Bronchial smooth muscle cell (primary cell): ENCODE measurements around the gene C6orf120. TPM values are rescaled to one million over a fixed set of nuclear protein-coding genes. Genes with fewer than 3 reads are reported as not detected.

Source experiments
- total RNA-seq: library from RNA; depleted of rRNA; stranded (reverse); fragments of >200 nt; gene quantifications from 2 replicates; pipeline ENCODE4 v1.2.1, GENCODE V29; 2014

C6orf120 gene
- total RNA-seq, result 35.8 and 36.4 TPM in 2 replicates

DNA sequence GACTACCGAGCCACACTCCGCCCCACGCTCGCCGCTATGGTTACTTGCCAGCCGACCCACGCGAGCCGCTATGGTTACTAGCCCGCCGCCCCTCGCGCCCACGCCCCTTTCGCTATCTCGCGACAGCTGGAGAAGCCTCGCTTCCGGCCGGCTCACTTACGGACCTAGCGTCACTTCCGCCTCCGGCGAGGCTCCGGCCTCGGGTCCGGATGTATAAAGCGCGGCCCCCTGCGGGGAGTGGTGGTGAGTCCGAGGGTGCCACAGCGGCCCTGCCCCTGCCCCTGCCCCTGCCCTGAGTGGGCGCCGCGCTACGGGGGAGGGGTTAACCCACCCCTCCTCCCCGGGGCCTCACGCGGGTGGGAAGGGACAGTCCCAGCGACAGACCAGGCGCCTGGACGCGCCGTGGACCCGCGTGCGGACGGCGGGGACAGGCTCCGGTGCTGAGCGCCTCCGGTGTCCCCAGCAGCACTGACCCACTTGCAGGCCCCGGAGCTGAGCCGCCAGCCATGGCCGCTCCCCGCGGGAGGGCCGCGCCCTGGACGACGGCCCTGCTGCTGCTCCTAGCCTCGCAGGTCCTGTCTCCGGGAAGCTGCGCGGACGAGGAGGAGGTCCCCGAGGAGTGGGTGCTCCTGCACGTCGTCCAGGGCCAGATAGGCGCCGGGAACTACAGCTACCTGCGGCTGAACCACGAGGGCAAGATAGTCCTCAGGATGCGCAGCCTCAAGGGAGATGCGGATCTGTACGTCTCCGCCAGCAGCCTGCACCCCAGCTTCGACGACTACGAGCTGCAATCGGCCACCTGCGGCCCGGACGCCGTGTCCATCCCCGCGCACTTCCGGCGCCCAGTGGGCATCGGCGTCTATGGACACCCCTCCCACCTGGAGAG, at the start of gene C6orf120, which contains the start of gene WDR27:
Gene C6orf120, plus strand, starts transcription at position 173 of the 886 bp plus-strand sequence. Its CDS starts 334 bp downstream, at position 507.
Gene WDR27, minus strand, starts transcription at position 76 of the 886 bp plus-strand sequence. CDS start 13,024 bp downstream, outside the sequence.

DNA sequence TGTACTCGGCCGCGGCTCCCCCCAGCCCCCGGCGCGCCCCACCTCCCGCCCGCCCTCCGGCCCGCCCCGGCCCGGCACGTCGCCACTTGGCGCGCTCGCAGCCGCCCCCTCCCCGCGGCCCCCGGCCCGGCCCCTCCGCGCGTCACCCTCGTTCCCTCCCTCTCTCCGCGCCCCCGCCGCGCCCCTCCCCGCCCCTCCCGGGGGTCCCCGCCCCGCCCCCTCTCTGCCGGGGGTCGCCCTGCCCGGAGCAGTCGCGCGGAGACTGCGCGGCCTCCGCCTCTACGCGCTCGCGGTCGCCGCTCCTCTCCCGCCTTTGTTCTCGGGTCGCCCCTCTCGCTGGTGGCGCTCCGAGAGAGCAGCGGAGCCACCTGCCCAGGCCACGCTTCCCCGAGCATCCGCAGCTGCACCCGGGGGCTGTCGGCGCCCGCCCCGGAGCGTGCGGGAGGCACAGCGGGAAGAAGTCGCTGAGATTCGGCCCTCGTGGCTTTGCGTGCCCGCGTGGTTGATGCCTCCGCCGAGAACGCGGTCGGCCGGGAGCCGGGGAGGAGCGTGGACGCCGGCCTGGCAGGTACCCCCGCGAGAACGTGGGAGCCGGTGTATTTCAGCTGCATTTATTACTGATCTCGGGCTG, 22.7 kb downstream of the C6orf120 start, which contains the start of gene PHF10:
Gene PHF10, minus strand, starts transcription at position 7 of the 631 bp plus-strand sequence. CDS start 569 bp downstream, outside the sequence.

DNA sequence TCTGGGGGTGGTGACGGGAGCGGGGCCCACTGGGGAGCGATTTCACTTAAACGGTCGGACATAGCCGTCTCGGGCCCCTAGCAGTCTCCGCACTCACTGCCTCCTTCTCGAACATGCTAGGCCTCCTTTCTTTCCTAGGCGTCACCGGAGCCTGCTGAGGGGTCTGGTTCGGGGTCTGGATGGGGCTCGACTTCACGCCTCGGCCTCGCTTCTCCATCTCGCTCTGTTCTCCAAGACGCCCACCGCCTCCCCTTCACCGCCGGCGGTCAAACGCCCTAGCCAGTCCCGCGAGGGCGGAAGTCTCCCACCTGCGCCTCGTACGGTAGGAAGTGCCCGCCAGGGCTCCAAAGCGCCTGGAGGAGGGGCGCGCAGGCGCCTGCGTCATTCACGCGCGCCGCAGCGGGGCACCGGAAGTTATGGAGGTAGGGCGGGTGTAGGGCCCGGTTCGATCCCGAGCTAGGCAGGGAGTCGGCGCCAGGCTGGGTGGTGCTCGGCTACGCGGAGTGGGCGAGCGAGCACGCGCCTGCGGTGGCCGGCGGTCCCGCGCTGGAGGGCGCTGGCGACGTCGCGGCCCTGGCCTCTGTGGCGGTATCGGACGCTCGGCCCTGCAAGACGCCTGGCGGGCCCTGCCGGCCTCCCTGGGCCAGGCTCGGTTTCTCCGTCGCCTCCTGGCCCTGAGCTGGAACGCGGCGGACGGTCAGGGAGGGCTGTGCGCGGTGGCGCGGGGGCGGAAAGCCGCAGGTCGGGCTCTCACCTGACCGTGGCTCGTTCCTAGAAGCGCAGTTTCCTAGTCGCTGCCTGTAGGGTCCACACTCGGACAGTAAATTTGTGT, 49.5 kb downstream of the C6orf120 start, which contains the start of the genes DYNLT2 and ERMARD:
Gene DYNLT2, minus strand, starts transcription at position 331 of the 832 bp plus-strand sequence. Its CDS starts 114 bp downstream, at position 217.
Gene ERMARD, plus strand, starts transcription at position 381 of the 832 bp plus-strand sequence. Its CDS starts 36 bp downstream, at position 417.

Other genes starting within 250 kb of the C6orf120 start
- gene WDR27, start 97 bp upstream of the C6orf120 start, total RNA-seq, result 13.7 and 16.2 TPM in 2 replicates
- 8.7 and 10.2 TPM in 2 replicates for gene PHF10, start 22.4 kb downstream of the C6orf120 start, total RNA-seq
- gene DYNLT2, start 49.4 kb downstream of the C6orf120 start, total RNA-seq, result 0.26 and 0.63 TPM in 2 replicates
- 29.8 and 38.9 TPM in 2 replicates for gene ERMARD, start 49.5 kb downstream of the C6orf120 start, total RNA-seq